Measurements from ENCODE around the gene RAB40C. TPM values are rescaled to one million over a fixed set of nuclear protein-coding genes. Genes with fewer than 3 reads are reported as not detected.

Gene RAB40C
- total and polyA plus RNA-seq, 9 of the 15 experiments (the other 6 are each of a cell fraction or from before 2014, with no cell fraction given): 0.17 to 23.4 (median 8.7) TPM

DNA sequence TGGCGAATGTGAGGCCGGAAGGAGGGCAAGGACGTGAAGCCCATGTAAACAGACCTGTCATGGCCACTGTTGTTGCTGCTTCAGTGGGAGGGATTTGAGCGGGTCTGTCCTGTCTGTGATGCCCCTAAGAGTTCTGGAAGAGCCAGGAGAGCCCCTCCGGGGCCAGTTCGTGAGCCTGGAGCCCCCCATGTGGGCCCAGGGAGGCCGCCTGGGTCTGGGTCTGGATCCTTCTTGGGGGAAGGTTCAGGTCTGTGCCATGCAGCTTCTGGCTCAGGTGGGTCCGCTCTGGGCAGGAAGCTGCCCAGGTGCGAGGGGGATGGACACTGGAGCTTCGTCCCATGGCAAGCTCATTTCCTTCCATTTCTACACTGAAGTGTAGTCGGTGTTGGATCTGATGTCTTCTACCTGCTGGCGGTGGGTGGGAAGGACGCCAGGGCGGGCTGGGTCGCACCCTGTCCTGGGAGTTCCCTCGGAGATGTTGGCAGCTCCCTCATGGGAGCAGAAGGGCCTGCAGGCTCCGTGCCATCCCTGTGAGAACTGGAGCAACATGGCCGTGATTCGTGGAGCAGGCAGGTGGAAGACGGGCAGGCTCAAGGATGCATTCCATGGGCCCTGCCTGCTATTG lies 29.7 kb downstream of the RAB40C start:
- no peak overlapping the region for H3K4me3 ChIP-seq
- TF ChIP-seq BRD9 (IDR thresholded peaks at IDR 0.05; ENCODE audit: low read depth, partially characterized antibody): no peak
- TF ChIP-seq HIVEP1 (CRISPR knock-in tag; IDR thresholded peaks at IDR 0.05): no peak
- TF ChIP-seq ZNF395 (CRISPR knock-in tag; IDR thresholded peaks at IDR 0.05): no peak
- H3K9me3 ChIP-seq (replicated peaks; ENCODE audit: control insufficient read depth, insufficient read depth, low read depth, low read length): no peaks in the 10 kb centered on the region
- POLR2A ChIA-PET: interaction anchor here (1.3 kb wide), 1 partner anchor 9 kb away, joined by 4 read pairs; no protein-coding TSS in a partner anchor
- no TSS peak for BruUV-seq (replicated peaks)
- in situ Hi-C loops (cut with MboI): no loop called here
- DNase-seq (ENCODE audit: extremely low read depth in 1 of 4, low spot score in 3 of 4): no peak
- H2AFZ ChIP-seq (ENCODE audit: low read depth, low read length): no peak overlapping the region
- CTCF ChIA-PET (ENCODE audit: low intra/inter-chr PET ratio): no interaction called here
- H3K9me1 ChIP-seq (ENCODE audit: control insufficient read depth, insufficient read depth, low read length): no peaks in the 10 kb centered on the region
- ATAC-seq: no peak
- H4K20me1 ChIP-seq (replicated peaks; ENCODE audit: control insufficient read depth, insufficient read depth, low read length): no peaks in the 10 kb centered on the region
- H3K27me3 ChIP-seq (ENCODE audit: control insufficient read depth in 2 of 2, insufficient read depth in 2 of 2, low read length in 2 of 2): no peaks in the 10 kb centered on the region
- intact Hi-C loops (cut with micrococcal nuclease): no loop called here
- FAIRE-seq: no peak
- H3K4me1 ChIP-seq (replicated peaks in 1 of 2; ENCODE audit: control insufficient read depth in 2 of 2, insufficient read depth in 2 of 2, low read length in 2 of 2): peaks cover 21 to 54% of the 10 kb centered on the region in 2 experiments
- no peak overlapping the region for H3K4me2 ChIP-seq (ENCODE audit: insufficient read depth, low read length)
- no peak overlapping the region for H3K27ac ChIP-seq (ENCODE audit: extremely low read depth, low read depth, low read length)
- WGBS (ENCODE audit: insufficient coverage, low coverage, missing lambda C conversion rate): 82% methylated on average over 18 of the region's 20 CpGs
- peaks cover 2% of the 10 kb centered on the region; the same call in 1 of the 3 replicates for H3K36me3 ChIP-seq (ENCODE audit: control insufficient read depth, insufficient read depth, low read length)
- H3K79me2 ChIP-seq (ENCODE audit: control insufficient read depth, insufficient read depth, low read length): peaks cover 17% of the 10 kb centered on the region
- H3K9ac ChIP-seq (ENCODE audit: insufficient read depth in 1 of 2, low read depth in 2 of 2, low read length in 2 of 2): no peak overlapping the region
